Esophagus muscularis mucosa (tissue), 3 donors: ENCODE measurements around the gene PEPD.

Experiments
- POLR2A ChIP-seq: fragments of 450-650 bp; IDR thresholded peaks from one replicate; pipeline ENCODE4 v1.6.1; 2017; ENCODE audit warnings: antibody characterized with exemption, moderate library complexity, mild to moderate bottlenecking, low read depth
- POLR2AphosphoS5 ChIP-seq, 2 donors: sonication (generic); formaldehyde crosslinking; IDR thresholded peaks; one replicate each; pipeline ENCODE4 v1.6.1; 2017; ENCODE audit warnings: antibody characterized with exemption in 2 of 2
- TF ChIP-seq, protein P1 (sequence below), 3 experiments: fragments of 200-600 bp in 2 of 3; fragments of 450-650 bp in 1 of 3; sonication (generic) in 2 of 3; IDR thresholded peaks; one replicate each; pipeline ENCODE4 v1.5.1; 2017 to 2019; ENCODE audit warnings: antibody characterized with exemption in 3 of 3, mild to moderate bottlenecking in 2 of 3, moderate library complexity in 1 of 3

- TF ChIP-seq, protein P1, sequence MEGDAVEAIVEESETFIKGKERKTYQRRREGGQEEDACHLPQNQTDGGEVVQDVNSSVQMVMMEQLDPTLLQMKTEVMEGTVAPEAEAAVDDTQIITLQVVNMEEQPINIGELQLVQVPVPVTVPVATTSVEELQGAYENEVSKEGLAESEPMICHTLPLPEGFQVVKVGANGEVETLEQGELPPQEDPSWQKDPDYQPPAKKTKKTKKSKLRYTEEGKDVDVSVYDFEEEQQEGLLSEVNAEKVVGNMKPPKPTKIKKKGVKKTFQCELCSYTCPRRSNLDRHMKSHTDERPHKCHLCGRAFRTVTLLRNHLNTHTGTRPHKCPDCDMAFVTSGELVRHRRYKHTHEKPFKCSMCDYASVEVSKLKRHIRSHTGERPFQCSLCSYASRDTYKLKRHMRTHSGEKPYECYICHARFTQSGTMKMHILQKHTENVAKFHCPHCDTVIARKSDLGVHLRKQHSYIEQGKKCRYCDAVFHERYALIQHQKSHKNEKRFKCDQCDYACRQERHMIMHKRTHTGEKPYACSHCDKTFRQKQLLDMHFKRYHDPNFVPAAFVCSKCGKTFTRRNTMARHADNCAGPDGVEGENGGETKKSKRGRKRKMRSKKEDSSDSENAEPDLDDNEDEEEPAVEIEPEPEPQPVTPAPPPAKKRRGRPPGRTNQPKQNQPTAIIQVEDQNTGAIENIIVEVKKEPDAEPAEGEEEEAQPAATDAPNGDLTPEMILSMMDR (IDR thresholded peaks at IDR 0.05): no peak
- TF ChIP-seq POLR2A (no peak), POLR2AphosphoS5 (IDR thresholded peaks at IDR 0.05) (no peak)
Measured at GRCh38 chr19:33496038-33496895, 25.3 kb downstream of the PEPD start.
